ENCODE results near the gene SLC36A3.

The SLC36A3 gene

DNA sequence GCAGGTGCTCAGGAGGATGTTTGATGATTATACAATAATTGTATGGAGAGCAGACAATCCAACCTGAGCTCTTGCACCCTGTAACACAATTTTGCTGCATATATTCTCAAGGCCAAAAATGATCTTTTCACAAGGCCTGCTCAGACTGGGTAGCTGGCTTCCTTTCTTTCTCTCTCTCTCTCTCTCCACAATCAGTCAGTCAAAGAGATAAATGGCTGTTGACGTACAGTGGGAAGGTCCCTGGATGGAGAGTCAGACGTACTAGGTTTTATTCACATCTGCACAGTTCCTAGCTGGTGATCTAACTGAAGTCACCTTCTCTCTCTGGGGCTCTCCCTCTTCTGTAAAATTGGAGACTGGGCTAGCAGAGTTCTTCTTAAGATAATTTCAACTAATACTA, 24.0 kb upstream of the SLC36A3 start:
- no peak for DNase-seq
- H3K9me3 ChIP-seq (ENCODE audit: severe bottlenecking): no peaks in the 10 kb centered on the region
- no peaks in the 10 kb centered on the region for H3K36me3 ChIP-seq
- H3K27me3 ChIP-seq (ENCODE audit: insufficient read depth, low read depth, severe bottlenecking): peaks cover 3% of the 10 kb centered on the region
- no peak overlapping the region for H3K4me3 ChIP-seq (ENCODE audit: low read depth, low read length)
- no peak overlapping the region for H3K27ac ChIP-seq
- TF ChIP-seq CTCF (IDR thresholded peaks at IDR 0.05; ENCODE audit: low read depth, low read length): no peak

GRCh38 chr5:151326266-151326665, 22.7 kb upstream of the SLC36A3 start:
- H3K27me3 ChIP-seq (ENCODE audit: insufficient read depth, low read depth, severe bottlenecking): peaks cover 3% of the 10 kb centered on the region
- no peak for DNase-seq
- no peak for TF ChIP-seq CTCF (IDR thresholded peaks at IDR 0.05; ENCODE audit: low read depth, low read length)
- no peak overlapping the region for H3K27ac ChIP-seq
- H3K4me3 ChIP-seq (ENCODE audit: low read depth, low read length): no peak overlapping the region
- no peaks in the 10 kb centered on the region for H3K36me3 ChIP-seq
- no peaks in the 10 kb centered on the region for H3K9me3 ChIP-seq (ENCODE audit: severe bottlenecking)

DNA sequence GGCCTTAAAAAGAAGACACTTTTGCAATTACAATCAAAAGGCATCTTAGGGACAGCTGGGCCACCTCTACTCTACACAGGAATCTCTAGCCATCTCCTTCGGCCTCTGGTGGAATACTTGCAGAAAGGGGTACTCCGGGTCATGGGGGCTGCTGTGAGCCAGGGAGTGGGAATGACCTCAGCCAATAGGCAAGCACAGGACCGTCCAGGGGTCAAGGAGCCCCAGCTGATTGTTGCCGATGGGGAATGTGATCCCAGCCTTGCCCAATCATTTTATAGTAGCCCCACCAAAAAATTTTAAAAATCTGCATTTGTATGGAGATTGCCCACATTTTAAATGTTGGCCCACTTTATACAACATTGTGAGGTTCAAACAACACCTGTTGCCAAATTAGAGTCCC, 16.9 kb upstream of the SLC36A3 start:
- Histone ChIP-seq H3K27ac (no peak overlapping the region), H3K4me3 (ENCODE audit: low read depth, low read length) (no peak overlapping the region), H3K36me3 (no peaks in the 10 kb centered on the region), H3K27me3 (ENCODE audit: insufficient read depth, low read depth, severe bottlenecking) (no peaks in the 10 kb centered on the region), H3K9me3 (ENCODE audit: severe bottlenecking) (no peaks in the 10 kb centered on the region)
- DNase-seq: no peak
- no peak for TF ChIP-seq CTCF (IDR thresholded peaks at IDR 0.05; ENCODE audit: low read depth, low read length)

DNA sequence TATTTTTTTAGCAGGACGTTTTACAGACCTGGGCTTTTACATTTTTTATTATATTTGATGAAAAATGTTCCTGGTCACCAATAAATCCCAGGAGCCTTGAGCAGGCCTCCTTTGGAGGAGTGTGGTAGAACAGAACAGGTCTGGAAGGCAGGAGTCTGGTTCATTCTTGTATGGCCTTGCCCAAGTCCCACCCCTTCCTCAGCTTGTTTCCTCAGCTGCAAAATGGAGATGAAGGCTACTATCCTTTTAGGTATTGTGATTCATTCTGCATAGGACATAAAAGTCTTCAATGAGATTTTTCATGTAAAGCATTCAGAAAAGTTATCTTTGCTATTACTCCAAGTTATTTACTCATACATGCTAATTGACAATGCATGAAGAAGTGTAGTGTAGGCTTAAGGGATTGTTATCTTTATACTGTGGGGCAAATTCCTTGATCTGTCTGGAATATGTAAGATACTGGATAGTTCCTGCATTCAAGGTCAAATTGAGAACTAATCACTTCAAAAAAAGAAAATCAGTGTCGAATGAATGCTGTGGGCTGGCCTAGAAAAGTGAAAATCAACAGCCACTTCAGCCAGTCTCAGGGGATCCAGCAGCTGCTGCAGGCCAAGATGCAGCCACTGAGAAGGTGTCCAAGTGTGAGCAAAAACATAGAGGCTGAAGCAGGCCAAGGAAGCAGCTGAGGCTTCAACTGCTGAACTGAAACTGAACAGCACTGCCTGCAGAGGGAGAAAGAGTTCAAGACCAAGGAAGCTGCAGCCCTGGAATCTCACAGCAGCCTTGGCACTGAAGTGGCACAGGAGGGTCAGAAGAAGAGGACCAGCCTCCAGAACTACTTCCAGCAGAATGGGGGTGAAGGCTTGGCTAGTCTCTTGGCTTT, 15.5 kb upstream of the SLC36A3 start:
- Histone ChIP-seq H3K36me3 (no peaks in the 10 kb centered on the region), H3K9me3 (ENCODE audit: severe bottlenecking) (no peaks in the 10 kb centered on the region), H3K27ac (no peak overlapping the region), H3K27me3 (ENCODE audit: insufficient read depth, low read depth, severe bottlenecking) (no peaks in the 10 kb centered on the region), H3K4me3 (ENCODE audit: low read depth, low read length) (no peak overlapping the region)
- peak; percentile 13 for DNase-seq
- peak; percentile 37; the same call in 1 of the 2 replicates for TF ChIP-seq CTCF (IDR thresholded peaks at IDR 0.05; ENCODE audit: low read depth, low read length)

DNA sequence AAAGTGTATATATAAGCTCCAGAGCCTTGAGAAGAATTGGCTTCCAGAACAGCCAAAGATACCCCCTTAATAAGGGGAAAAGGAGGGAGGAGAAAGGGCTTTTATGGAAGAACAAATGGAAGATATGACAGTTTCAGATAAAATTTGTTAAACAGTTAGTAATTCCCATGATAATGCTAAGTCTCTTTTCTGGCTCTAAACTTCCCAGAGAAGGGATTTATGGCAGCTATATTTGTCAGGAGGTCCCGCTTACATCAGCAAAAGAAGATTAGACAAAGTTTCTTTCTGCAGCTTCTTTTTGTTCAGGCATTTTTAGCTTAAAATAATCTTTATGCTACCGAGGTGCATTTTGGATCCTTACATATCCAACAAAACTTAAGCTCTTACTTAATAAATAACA, 14.3 kb upstream of the SLC36A3 start:
- no peak for TF ChIP-seq CTCF (IDR thresholded peaks at IDR 0.05; ENCODE audit: low read depth, low read length)
- H3K9me3 ChIP-seq (ENCODE audit: severe bottlenecking): no peaks in the 10 kb centered on the region
- no peaks in the 10 kb centered on the region for H3K27me3 ChIP-seq (ENCODE audit: insufficient read depth, low read depth, severe bottlenecking)
- no peak overlapping the region for H3K27ac ChIP-seq
- no peak overlapping the region for H3K4me3 ChIP-seq (ENCODE audit: low read depth, low read length)
- no peak for DNase-seq
- H3K36me3 ChIP-seq: no peaks in the 10 kb centered on the region
